ENCODE measurements around the gene BRIP1.

Gene BRIP1

DNA sequence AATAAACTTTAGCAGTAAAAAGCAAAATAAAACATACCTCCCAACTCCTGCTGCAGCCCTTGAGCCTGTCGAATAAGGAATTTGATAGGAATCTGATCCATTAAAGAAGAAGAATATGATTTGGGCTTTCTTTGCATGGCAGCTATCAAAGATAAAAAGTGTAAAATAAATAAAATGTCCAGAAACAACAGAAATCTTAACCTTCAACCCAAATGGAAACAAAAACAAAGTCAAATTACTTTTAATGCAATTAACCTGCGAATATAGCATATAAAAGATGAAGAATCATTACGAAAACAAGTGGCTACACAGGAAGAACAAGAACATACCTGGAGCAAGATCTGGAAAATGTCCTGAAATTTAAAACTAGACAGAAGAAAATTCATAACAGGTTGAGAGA lies 21.5 kb upstream of the BRIP1 start:
- no peak overlapping the region for H3K27ac ChIP-seq
- no peaks in the 10 kb centered on the region for H3K9me3 ChIP-seq
- no peak overlapping the region for H3K4me3 ChIP-seq
- no peaks in the 10 kb centered on the region for H3K27me3 ChIP-seq
- H3K4me2 ChIP-seq: no peak overlapping the region
- no peak overlapping the region for H3K9ac ChIP-seq
- no peaks in the 10 kb centered on the region for H4K20me1 ChIP-seq
- H3K4me1 ChIP-seq: no peaks in the 10 kb centered on the region
- H3K36me3 ChIP-seq: peaks cover 98% of the 10 kb centered on the region
- TF ChIP-seq Cebpa-rat (IDR thresholded peaks at IDR 0.05): no peak

DNA sequence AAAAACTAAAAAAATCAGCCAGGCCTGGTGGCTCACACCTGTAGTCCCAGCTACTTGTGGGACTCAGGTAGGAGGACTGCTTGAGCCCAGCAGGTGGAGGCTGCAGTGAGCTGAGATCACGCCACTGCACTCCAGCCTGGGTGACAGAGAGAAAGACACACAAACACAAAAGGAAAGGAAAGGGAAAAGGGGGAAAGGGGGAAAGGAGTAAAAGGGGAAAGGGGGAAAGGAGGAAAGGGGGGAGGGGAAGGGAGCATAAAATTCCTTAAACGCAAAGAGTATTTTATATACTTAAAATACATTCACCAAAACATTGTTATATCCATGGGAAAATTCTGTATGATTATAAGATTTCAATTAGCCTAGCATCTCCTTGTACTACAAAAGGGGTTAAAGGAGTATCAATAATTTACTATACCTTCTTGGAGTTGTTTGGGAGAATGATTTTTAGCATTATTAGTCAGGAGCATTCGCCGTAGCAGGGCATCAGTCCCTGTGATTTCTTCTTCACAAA lies 17.3 kb upstream of the BRIP1 start:
- peaks cover 95% of the 10 kb centered on the region for H3K36me3 ChIP-seq

DNA sequence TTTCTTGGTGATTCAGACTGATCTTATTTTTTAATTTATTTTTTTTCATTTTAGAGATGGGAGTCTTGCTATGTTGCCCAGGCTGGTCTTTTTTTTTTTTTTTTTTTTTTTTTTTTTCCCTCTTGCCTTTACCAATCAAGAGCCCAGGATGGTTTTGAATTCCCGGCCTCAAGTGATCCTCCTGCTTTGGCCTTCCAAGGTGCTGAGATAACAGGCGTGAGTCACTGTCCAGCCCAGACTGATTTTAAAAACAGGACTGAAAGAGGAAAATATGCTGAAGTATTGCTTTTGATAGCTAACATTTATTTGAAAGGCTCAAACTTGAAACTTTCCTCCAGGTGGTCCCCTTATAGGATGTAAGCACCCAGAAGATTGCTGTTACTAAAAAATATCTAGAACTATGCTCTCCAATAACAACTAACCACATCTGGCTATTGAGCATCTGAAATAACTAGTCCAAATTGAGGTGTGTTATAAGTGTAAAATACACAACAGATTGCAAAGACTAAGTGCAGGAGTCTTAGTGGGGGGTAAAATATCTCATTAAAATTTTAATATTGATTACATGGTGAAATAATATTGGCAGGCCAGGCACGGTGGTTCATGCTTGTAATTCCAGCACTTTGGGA lies 15.8 kb upstream of the BRIP1 start:
- TF ChIP-seq Cebpa-rat (IDR thresholded peaks at IDR 0.05): no peak
- no peak overlapping the region for H3K9ac ChIP-seq

More for the DNA sequence above, 17.3 kb upstream of the BRIP1 start:
- Histone ChIP-seq H3K4me2 (no peak overlapping the region), H4K20me1 (no peaks in the 10 kb centered on the region), H3K27ac (no peak overlapping the region), H3K9ac (no peak overlapping the region), H3K4me1 (no peaks in the 10 kb centered on the region), H3K27me3 (no peaks in the 10 kb centered on the region), H3K9me3 (no peaks in the 10 kb centered on the region), H3K4me3 (no peak overlapping the region)
- no peak for TF ChIP-seq Cebpa-rat (IDR thresholded peaks at IDR 0.05)

DNA sequence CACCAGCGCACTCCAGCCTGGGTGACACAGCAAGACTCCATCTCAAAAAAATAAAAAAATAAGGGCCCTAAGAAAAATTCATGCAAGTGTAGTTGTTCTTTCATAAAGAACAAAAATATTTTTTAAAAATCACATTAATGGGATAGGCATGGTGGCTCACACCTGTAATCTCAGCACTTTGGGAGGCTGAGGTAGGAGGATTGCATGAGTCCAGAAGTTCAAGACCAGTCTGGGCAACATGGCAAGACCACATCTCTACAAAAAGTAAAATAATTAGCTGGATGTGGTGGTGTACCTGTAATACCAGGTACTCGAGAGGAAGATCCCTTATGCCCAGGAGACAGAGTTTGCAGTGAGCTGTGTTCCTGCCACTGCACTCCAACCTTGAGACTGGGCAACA lies 15.2 kb upstream of the BRIP1 start:
- Histone ChIP-seq H3K27ac (no peak overlapping the region), H3K9me3 (no peaks in the 10 kb centered on the region), H3K36me3 (peaks cover 86% of the 10 kb centered on the region), H3K9ac (no peak overlapping the region), H3K4me1 (no peaks in the 10 kb centered on the region), H3K27me3 (no peaks in the 10 kb centered on the region), H3K4me2 (no peak overlapping the region), H3K4me3 (no peak overlapping the region), H4K20me1 (no peaks in the 10 kb centered on the region)
- TF ChIP-seq Cebpa-rat (IDR thresholded peaks at IDR 0.05): no peak

More for the DNA sequence above, 15.8 kb upstream of the BRIP1 start:
- no peaks in the 10 kb centered on the region for H3K27me3 ChIP-seq
- no peaks in the 10 kb centered on the region for H3K9me3 ChIP-seq
- no peak overlapping the region for H3K4me3 ChIP-seq
- H3K4me2 ChIP-seq: no peak overlapping the region
- no peaks in the 10 kb centered on the region for H3K4me1 ChIP-seq
- peaks cover 86% of the 10 kb centered on the region for H3K36me3 ChIP-seq
- H4K20me1 ChIP-seq: no peaks in the 10 kb centered on the region
- no peak overlapping the region for H3K27ac ChIP-seq

DNA sequence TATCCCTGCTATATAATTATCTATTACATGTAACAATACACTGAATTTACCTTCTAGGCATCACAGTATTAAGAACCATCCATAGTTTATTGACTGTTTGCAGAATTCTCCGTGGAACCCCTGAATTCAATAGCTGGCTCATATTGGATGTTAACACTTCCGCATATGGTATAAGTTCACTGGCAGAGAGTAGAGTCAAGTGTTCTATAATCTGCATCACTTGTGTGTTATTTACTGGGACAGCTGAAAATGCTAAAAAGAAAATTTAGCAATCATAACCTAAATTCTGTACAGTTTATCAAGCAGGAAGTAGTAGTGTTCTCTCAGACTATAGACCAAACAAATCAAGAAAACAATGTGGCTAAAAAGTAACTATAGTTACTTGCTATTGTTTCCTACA lies 14.5 kb upstream of the BRIP1 start:
- no peaks in the 10 kb centered on the region for H3K27me3 ChIP-seq
- H3K9me3 ChIP-seq: no peaks in the 10 kb centered on the region
- no peak for TF ChIP-seq Cebpa-rat (IDR thresholded peaks at IDR 0.05)
- no peaks in the 10 kb centered on the region for H3K4me1 ChIP-seq
- H4K20me1 ChIP-seq: no peaks in the 10 kb centered on the region
- peaks cover 79% of the 10 kb centered on the region for H3K36me3 ChIP-seq
- no peak overlapping the region for H3K9ac ChIP-seq
- no peak overlapping the region for H3K27ac ChIP-seq
- no peak overlapping the region for H3K4me2 ChIP-seq
- no peak overlapping the region for H3K4me3 ChIP-seq

DNA sequence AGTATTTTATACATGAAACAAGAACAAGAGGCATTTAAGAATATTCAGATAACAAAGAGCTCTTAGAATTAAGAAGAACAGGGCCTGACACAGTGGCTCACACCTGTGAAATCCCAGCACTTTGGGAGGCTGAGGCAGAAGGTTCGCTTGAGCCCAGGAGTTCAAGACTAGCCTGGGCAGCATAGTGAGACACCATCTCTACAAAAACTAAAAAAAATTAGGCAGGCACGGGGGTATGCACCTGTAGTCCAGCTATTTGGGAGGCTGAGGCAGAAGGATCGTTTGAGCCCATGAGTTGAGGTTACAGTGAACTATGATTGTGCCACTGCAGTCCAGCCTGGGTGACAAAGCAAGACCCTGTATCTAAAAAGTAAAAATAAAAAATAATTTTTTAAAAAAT lies 12.5 kb upstream of the BRIP1 start:
- Histone ChIP-seq H3K4me3 (no peak overlapping the region), H3K27ac (no peak overlapping the region), H3K9me3 (no peaks in the 10 kb centered on the region), H3K27me3 (no peaks in the 10 kb centered on the region), H3K36me3 (peaks cover 73% of the 10 kb centered on the region), H3K9ac (no peak overlapping the region), H3K4me2 (no peak overlapping the region), H3K4me1 (no peaks in the 10 kb centered on the region), H4K20me1 (no peaks in the 10 kb centered on the region)
- no peak for TF ChIP-seq Cebpa-rat (IDR thresholded peaks at IDR 0.05)

DNA sequence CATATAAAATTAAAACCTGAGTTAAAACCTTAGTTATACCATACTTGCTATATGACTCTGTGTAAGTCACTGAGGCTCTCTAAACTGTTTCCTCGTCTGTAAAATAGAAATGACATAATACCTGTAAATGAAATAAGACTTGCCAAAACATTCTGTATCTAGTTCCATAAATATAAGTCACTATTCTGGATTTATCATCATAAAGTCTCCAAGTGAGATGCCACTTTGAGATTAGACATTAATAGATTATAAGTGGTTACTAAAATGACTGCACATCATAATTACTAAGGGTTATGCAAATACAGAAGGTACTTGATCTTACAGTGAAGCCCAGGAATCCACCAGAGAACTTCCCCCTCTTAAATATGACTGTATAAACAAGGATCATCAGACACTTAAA lies 12.0 kb upstream of the BRIP1 start:
- TF ChIP-seq Cebpa-rat (IDR thresholded peaks at IDR 0.05): no peak
- Histone ChIP-seq H3K4me1 (no peaks in the 10 kb centered on the region), H3K27me3 (no peaks in the 10 kb centered on the region), H3K4me2 (no peak overlapping the region), H3K4me3 (no peak overlapping the region), H3K27ac (no peak overlapping the region), H3K9me3 (no peaks in the 10 kb centered on the region), H3K9ac (no peak overlapping the region), H4K20me1 (no peaks in the 10 kb centered on the region), H3K36me3 (peaks cover 73% of the 10 kb centered on the region)

DNA sequence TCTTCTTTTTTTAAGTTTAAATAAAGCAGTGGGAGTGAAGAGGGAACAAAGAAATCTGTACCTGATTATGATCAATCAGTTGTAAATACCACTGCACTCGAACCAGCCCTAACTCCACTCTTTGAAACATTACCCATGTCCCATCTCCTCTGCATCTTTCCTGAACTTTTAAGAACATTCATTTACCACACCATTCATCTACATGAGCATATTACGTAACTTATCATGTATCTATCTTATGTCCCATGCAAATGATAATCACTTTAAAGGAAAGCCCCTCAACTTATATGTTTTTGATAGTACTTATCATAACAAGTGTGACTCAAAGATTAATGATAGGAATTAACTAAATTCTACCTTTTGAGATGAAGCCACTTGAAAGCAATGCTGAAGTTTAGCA lies 10.7 kb upstream of the BRIP1 start:
- H3K27ac ChIP-seq: no peak overlapping the region
- peaks cover 73% of the 10 kb centered on the region for H3K36me3 ChIP-seq
- no peaks in the 10 kb centered on the region for H3K9me3 ChIP-seq
- H3K4me2 ChIP-seq: no peak overlapping the region
- H3K9ac ChIP-seq: no peak overlapping the region
- H3K4me3 ChIP-seq: no peak overlapping the region
- TF ChIP-seq Cebpa-rat (IDR thresholded peaks at IDR 0.05): no peak
- no peaks in the 10 kb centered on the region for H4K20me1 ChIP-seq
- no peaks in the 10 kb centered on the region for H3K4me1 ChIP-seq
- H3K27me3 ChIP-seq: no peaks in the 10 kb centered on the region

DNA sequence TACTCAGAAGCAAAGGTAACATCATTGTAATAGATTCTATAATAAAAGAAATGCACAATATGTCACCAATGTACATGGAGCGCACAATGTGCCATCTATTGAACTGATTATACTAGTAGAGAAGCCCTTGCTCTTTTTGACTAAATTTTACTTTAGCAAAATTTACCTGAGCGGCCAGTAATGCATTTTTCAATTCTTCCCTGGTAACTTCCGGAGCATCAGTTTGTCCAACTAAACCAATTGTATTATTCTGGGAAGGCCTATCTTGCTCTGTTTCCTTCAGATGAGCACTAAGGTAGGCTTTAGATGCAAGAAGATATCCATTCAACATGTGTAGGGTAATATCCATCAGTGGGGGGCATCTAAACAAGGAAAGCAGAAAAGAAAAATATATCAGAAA lies 8.8 kb upstream of the BRIP1 start:
- Histone ChIP-seq H3K9ac (no peak overlapping the region), H3K9me3 (no peaks in the 10 kb centered on the region), H3K27me3 (no peaks in the 10 kb centered on the region), H4K20me1 (no peaks in the 10 kb centered on the region), H3K4me2 (no peak overlapping the region), H3K36me3 (peaks cover 74% of the 10 kb centered on the region), H3K4me1 (no peaks in the 10 kb centered on the region), H3K4me3 (no peak overlapping the region), H3K27ac (no peak overlapping the region)
- TF ChIP-seq Cebpa-rat (IDR thresholded peaks at IDR 0.05): no peak

DNA sequence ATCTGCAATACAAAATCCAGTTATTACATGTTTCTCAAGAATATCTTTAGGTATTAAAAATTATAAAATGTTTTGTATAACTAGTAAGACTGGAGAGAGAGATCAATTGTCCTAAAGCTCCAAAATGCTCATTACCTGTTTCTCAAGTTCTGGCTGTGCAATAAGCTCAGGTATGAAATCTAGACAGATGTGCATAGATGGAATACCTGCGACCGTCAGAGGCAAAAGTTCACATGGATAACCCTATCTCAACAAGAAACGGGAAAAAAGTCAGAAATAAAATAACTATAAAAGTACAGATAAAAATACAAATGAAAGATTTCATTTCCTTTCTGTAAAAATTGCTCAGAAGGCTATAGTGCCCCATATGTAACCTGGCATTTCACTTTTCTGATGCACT lies 5.8 kb upstream of the BRIP1 start:
- no peaks in the 10 kb centered on the region for H3K9me3 ChIP-seq
- H3K4me3 ChIP-seq: no peak overlapping the region
- no peaks in the 10 kb centered on the region for H3K27me3 ChIP-seq
- H3K4me2 ChIP-seq: no peak overlapping the region
- H3K36me3 ChIP-seq: peaks cover 62% of the 10 kb centered on the region
- H4K20me1 ChIP-seq: no peaks in the 10 kb centered on the region
- no peak overlapping the region for H3K27ac ChIP-seq
- no peak overlapping the region for H3K9ac ChIP-seq
- H3K4me1 ChIP-seq: peaks cover 3% of the 10 kb centered on the region
- no peak for TF ChIP-seq Cebpa-rat (IDR thresholded peaks at IDR 0.05)

DNA sequence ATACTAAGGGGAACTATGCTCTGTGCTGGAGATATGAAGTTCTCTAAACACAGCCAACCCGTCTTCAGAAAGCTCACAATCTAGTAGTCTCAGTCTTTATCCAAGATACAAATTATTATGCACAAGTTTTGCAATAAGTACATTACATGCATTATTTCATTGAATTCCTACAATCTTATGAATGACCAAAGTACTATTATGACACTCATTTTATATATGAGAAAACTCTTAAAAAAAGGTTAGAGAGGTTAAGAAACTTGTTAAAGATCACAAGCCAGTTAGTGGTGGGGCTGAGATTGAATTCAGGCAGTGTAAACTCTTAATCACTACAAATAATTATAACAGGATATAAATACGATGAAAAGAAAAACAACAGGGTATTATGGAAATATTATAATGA lies 4.7 kb upstream of the BRIP1 start:
- TF ChIP-seq Cebpa-rat (IDR thresholded peaks at IDR 0.05): no peak
- Histone ChIP-seq H3K36me3 (peaks cover 56% of the 10 kb centered on the region), H4K20me1 (no peaks in the 10 kb centered on the region), H3K27me3 (no peaks in the 10 kb centered on the region), H3K4me1 (peaks cover 7% of the 10 kb centered on the region), H3K4me2 (no peak overlapping the region), H3K27ac (no peak overlapping the region), H3K4me3 (no peak overlapping the region), H3K9me3 (no peaks in the 10 kb centered on the region), H3K9ac (no peak overlapping the region)

Data from BLaER1 (cell line).